HepG2 (cell line): ENCODE results near the gene SMIM10L1. TPM values are rescaled to one million over a fixed set of nuclear protein-coding genes. Genes with fewer than 3 reads are reported as not detected.
A peak's percentile ranks its signal among the peaks of the same experiment; 100 is the strongest.

Experiments used
- FOXC1 ChIP-seq: sonication (generic); formaldehyde crosslinking; IDR thresholded peaks from 2 replicates; pipeline ENCODE4 v1.8.0; 2022; ENCODE audit warnings: mild to moderate bottlenecking, missing genetic modification reagents, borderline replicate concordance
- KDM3A ChIP-seq: IDR thresholded peaks from 2 replicates; pipeline ENCODE4 v1.6.1; 2018; ENCODE audit warnings: low read depth, missing compliant biosample characterization
- KDM5A ChIP-seq: fragments of 200-600 bp; sonication (generic); IDR thresholded peaks from 2 replicates; pipeline ENCODE4 v1.7.0; 2018; ENCODE audit warnings: antibody characterized with exemption, mild to moderate bottlenecking, low read length, borderline replicate concordance
- KMT2A ChIP-seq: sonication (generic); formaldehyde crosslinking; IDR thresholded peaks from 2 replicates; pipeline ENCODE4 v1.4.0; 2020; ENCODE audit warnings: missing genetic modification reagents
- LCORL ChIP-seq, 2 experiments: fragments of 450-650 bp in 1 of 2; sonication (generic) in 1 of 2; formaldehyde crosslinking in 1 of 2; IDR thresholded peaks; 2 replicates each; pipeline versions ENCODE4 v1.5.0 to v1.6.1; 2017 to 2020; ENCODE audit warnings: antibody characterized with exemption in 1 of 2, missing genetic modification reagents in 1 of 2
- NCOA2 ChIP-seq: sonication (generic); formaldehyde crosslinking; IDR thresholded peaks from 2 replicates; pipeline ENCODE4 v1.8.0; 2022; ENCODE audit warnings: inconsistent platforms
- SRSF1 ChIP-seq: fragments of 200-400 bp; formaldehyde crosslinking; optimal IDR thresholded peaks from 2 replicates; pipeline ENCODE3; 2017; ENCODE audit warnings: mild to moderate bottlenecking, low read depth, low read length, moderate library complexity
- STAG1 ChIP-seq: sonication (generic); formaldehyde crosslinking; IDR thresholded peaks from 2 replicates; pipeline ENCODE4 v1.4.0; 2020; ENCODE audit warnings: missing genetic modification reagents
- ZMYM4 ChIP-seq: sonication (generic); formaldehyde crosslinking; IDR thresholded peaks from 2 replicates; pipeline ENCODE4 v1.8.1; 2023; ENCODE audit warnings: mild to moderate bottlenecking, missing genetic modification reagents
- ZNF30 ChIP-seq: sonication (generic); formaldehyde crosslinking; IDR thresholded peaks from 2 replicates; pipeline ENCODE4 v1.5.0; 2020; ENCODE audit warnings: mild to moderate bottlenecking, missing genetic modification reagents
- ZNF510 ChIP-seq: sonication (generic); formaldehyde crosslinking; IDR thresholded peaks from 2 replicates; pipeline ENCODE4 v1.4.0; 2020; ENCODE audit warnings: low read depth, mild to moderate bottlenecking, missing genetic modification reagents
- ZNF704 ChIP-seq: sonication (generic); formaldehyde crosslinking; IDR thresholded peaks from 2 replicates; pipeline ENCODE4 v1.8.1; 2023; ENCODE audit warnings: mild to moderate bottlenecking, inconsistent platforms, moderate library complexity, missing genetic modification reagents, borderline replicate concordance
- ZNF792 ChIP-seq: IDR thresholded peaks from 2 replicates; pipeline ENCODE4 v1.6.1; 2016
- polyA plus RNA-seq, 8 experiments: library from polyadenylated mRNA; depleted of rRNA in 3 of 8; stranded (reverse) in 7 of 8; unstranded in 1 of 8; fragments of >200 nt; fragmentation: Illumina TruSeq in 4 of 8; extraction: Trizol in 4 of 8; gene quantifications; 2 replicates each; pipeline versions ENCODE4 v1.2.1 to v1.2.3, GENCODE V29; 2011 to 2016; ENCODE audit warnings: low read depth in 4 of 8, missing spikeins in 1 of 8, mixed read lengths in 1 of 8; ENCODE audit not compliant: insufficient read depth in 1 of 8
- total RNA-seq, 5 experiments: library from RNA; depleted of rRNA; stranded (reverse); fragments of >200 nt; fragmentation: Illumina TruSeq; extraction: Trizol; gene quantifications; 2 replicates each; pipeline ENCODE4 v1.2.3, GENCODE V29; 2016; ENCODE audit warnings: low read depth in 1 of 5
- TF ChIP-seq, protein P1 (sequence below), 2 experiments: fragments of 450-650 bp in 1 of 2; sonication (generic) in 1 of 2; formaldehyde crosslinking in 1 of 2; IDR thresholded peaks; 2 replicates each; pipeline versions ENCODE4 v1.6.1 to v1.8.0; 2016 to 2022; ENCODE audit warnings: antibody characterized with exemption in 1 of 2, mild to moderate bottlenecking in 1 of 2, missing genetic modification reagents in 1 of 2
- TF ChIP-seq, protein P2 (sequence below): sonication (generic); formaldehyde crosslinking; IDR thresholded peaks from 2 replicates; pipeline ENCODE4 v1.8.0; 2022; ENCODE audit warnings: mild to moderate bottlenecking, missing genetic modification reagents
- TF ChIP-seq, protein P3 (sequence below): sonication (generic); formaldehyde crosslinking; IDR thresholded peaks from 2 replicates; pipeline ENCODE4 v1.4.0; 2020; ENCODE audit warnings: missing genetic modification reagents

SMIM10L1 gene
- total and polyA plus RNA-seq, 2 of the 13 experiments (the other 11 are each of a cell fraction or from before 2014, with no cell fraction given) = 3.7 to 11.8 TPM

- TF ChIP-seq, protein P1, sequence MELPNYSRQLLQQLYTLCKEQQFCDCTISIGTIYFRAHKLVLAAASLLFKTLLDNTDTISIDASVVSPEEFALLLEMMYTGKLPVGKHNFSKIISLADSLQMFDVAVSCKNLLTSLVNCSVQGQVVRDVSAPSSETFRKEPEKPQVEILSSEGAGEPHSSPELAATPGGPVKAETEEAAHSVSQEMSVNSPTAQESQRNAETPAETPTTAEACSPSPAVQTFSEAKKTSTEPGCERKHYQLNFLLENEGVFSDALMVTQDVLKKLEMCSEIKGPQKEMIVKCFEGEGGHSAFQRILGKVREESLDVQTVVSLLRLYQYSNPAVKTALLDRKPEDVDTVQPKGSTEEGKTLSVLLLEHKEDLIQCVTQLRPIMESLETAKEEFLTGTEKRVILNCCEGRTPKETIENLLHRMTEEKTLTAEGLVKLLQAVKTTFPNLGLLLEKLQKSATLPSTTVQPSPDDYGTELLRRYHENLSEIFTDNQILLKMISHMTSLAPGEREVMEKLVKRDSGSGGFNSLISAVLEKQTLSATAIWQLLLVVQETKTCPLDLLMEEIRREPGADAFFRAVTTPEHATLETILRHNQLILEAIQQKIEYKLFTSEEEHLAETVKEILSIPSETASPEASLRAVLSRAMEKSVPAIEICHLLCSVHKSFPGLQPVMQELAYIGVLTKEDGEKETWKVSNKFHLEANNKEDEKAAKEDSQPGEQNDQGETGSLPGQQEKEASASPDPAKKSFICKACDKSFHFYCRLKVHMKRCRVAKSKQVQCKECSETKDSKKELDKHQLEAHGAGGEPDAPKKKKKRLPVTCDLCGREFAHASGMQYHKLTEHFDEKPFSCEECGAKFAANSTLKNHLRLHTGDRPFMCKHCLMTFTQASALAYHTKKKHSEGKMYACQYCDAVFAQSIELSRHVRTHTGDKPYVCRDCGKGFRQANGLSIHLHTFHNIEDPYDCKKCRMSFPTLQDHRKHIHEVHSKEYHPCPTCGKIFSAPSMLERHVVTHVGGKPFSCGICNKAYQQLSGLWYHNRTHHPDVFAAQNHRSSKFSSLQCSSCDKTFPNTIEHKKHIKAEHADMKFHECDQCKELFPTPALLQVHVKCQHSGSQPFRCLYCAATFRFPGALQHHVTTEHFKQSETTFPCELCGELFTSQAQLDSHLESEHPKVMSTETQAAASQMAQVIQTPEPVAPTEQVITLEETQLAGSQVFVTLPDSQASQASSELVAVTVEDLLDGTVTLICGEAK (IDR thresholded peaks at IDR 0.05) = no peak
- TF ChIP-seq, protein P1 (CRISPR knock-in tag; IDR thresholded peaks at IDR 0.05) = peak; percentile 81
- TF ChIP-seq KDM3A (CRISPR knock-in tag) = peak; percentile 70; the same call in 1 of the 2 replicates
- peak; percentile 89; the same call in 1 of the 2 replicates for TF ChIP-seq ZNF704 (CRISPR knock-in tag)
- TF ChIP-seq, protein P2, sequence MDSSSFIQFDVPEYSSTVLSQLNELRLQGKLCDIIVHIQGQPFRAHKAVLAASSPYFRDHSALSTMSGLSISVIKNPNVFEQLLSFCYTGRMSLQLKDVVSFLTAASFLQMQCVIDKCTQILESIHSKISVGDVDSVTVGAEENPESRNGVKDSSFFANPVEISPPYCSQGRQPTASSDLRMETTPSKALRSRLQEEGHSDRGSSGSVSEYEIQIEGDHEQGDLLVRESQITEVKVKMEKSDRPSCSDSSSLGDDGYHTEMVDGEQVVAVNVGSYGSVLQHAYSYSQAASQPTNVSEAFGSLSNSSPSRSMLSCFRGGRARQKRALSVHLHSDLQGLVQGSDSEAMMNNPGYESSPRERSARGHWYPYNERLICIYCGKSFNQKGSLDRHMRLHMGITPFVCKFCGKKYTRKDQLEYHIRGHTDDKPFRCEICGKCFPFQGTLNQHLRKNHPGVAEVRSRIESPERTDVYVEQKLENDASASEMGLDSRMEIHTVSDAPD (CRISPR knock-in tag) = no peak
- peak; percentile 67 for TF ChIP-seq ZNF792 (CRISPR knock-in tag)
- TF ChIP-seq ZNF30 (CRISPR knock-in tag) = 0 out of 2 replicates have a peak, but pooled peaks have one; percentile 32
- TF ChIP-seq LCORL (IDR thresholded peaks at IDR 0.05) = no peak
- TF ChIP-seq LCORL (CRISPR knock-in tag; IDR thresholded peaks at IDR 0.05) = no peak; the same call in 1 of the 2 replicates
- no peak; the same call in 1 of the 2 replicates for TF ChIP-seq STAG1 (CRISPR knock-in tag)
- TF ChIP-seq FOXC1 = peak; percentile 89
- peak; percentile 51; the same call in 1 of the 2 replicates for TF ChIP-seq NCOA2 (CRISPR knock-in tag)
- TF ChIP-seq SRSF1 = peak; percentile 58
- TF ChIP-seq KMT2A (CRISPR knock-in tag) = peak; percentile 98
- TF ChIP-seq ZNF510 (CRISPR knock-in tag) = peak; percentile 10; the same call in 1 of the 2 replicates
- peak; percentile 76; the same call in 1 of the 2 replicates for TF ChIP-seq KDM5A
- TF ChIP-seq, protein P3, sequence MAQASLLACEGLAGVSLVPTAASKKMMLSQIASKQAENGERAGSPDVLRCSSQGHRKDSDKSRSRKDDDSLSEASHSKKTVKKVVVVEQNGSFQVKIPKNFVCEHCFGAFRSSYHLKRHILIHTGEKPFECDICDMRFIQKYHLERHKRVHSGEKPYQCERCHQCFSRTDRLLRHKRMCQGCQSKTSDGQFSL (CRISPR knock-in tag) = no peak
- peak; percentile 99 for TF ChIP-seq ZMYM4
Observed at GRCh38 chr12:11171145-11171968, at the start of gene SMIM10L1 (continued).
